ENCODE data around the gene TCF7.

DNA sequence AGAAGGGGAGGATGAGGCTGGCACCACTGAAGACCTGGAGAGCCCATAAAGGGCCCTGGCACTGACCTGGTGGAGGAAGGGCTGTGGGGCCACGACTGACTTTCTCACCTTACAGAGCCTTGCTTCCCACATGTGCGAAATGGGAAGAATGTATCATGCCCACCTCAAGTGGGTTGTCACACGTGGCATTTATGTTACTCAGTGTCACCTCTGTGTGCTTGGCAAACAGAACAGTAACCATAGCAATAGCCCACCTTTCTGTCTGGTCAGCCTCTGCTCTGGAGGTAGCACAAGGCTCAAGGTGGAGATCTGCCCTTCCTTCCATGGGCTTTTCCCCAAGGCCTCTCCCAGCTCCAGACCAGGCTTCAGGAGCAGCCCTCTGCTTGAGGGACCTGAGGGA lies 16.7 kb downstream of the TCF7 start:
- no peak for TF ChIP-seq EZH2 (IDR thresholded peaks at IDR 0.05; ENCODE audit: borderline replicate concordance, insufficient read depth, low read length, poor library complexity, severe bottlenecking)
- TF ChIP-seq REST (IDR thresholded peaks at IDR 0.05; ENCODE audit: borderline replicate concordance): no peak
- TF ChIP-seq, protein P1, sequence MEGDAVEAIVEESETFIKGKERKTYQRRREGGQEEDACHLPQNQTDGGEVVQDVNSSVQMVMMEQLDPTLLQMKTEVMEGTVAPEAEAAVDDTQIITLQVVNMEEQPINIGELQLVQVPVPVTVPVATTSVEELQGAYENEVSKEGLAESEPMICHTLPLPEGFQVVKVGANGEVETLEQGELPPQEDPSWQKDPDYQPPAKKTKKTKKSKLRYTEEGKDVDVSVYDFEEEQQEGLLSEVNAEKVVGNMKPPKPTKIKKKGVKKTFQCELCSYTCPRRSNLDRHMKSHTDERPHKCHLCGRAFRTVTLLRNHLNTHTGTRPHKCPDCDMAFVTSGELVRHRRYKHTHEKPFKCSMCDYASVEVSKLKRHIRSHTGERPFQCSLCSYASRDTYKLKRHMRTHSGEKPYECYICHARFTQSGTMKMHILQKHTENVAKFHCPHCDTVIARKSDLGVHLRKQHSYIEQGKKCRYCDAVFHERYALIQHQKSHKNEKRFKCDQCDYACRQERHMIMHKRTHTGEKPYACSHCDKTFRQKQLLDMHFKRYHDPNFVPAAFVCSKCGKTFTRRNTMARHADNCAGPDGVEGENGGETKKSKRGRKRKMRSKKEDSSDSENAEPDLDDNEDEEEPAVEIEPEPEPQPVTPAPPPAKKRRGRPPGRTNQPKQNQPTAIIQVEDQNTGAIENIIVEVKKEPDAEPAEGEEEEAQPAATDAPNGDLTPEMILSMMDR (IDR thresholded peaks at IDR 0.05; ENCODE audit: poor library complexity, severe bottlenecking): no peak
- no peak for TF ChIP-seq SMC3 (conservative IDR thresholded peaks at IDR 0.05; ENCODE audit: poor library complexity)
- no peak for TF ChIP-seq TAF1 (IDR thresholded peaks at IDR 0.05; ENCODE audit: low read depth)
- no peak for TF ChIP-seq EP300 (conservative IDR thresholded peaks at IDR 0.05; ENCODE audit: poor library complexity, severe bottlenecking)
- TF ChIP-seq RAD21 (conservative IDR thresholded peaks at IDR 0.05): no peak
- no peak for TF ChIP-seq POLR2AphosphoS5 (IDR thresholded peaks at IDR 0.05)
